MCF 10A (cell line): ENCODE results near the gene GMIP. TPM values are rescaled to one million over a fixed set of nuclear protein-coding genes. Genes with fewer than 3 reads are reported as not detected.

Source experiments
- BruUV-seq: library from RNA; stranded (reverse); fragments of 400-500 nt; replicated peaks from 2 replicates; lab custom pipeline; 2021; lab: Mats Ljungman, UMichigan
- CTCF ChIA-PET: fragments of 300-600 bp; sonication (Branson Sonifier 250); formaldehyde crosslinking; extraction: SDS; loops from one replicate; lab custom pipeline; 2021; ENCODE audit warnings: antibody characterized with exemption, inconsistent platforms; lab: Yijun Ruan, JAX
- POLR2A ChIA-PET: fragments of 300-600, 350-650 bp; sonication (Branson Sonifier 250); formaldehyde crosslinking; extraction: SDS; loops from one replicate; lab custom pipeline; 2020; ENCODE audit warnings: antibody characterized with exemption, inconsistent platforms; lab: Yijun Ruan, JAX
- DNase-seq: peaks from one replicate; pipeline ENCODE4 v3.0.0-alpha.2; 2018; ENCODE audit not compliant: unreplicated experiment
- H3K27ac Mint-ChIP-seq: one replicate; pipeline ENCODE4 v1.8.0; 2022; ENCODE audit warnings: mild to moderate bottlenecking, low read depth, mixed read lengths; ENCODE audit not compliant: unreplicated experiment
- H3K27me3 Mint-ChIP-seq: one replicate; pipeline ENCODE4 v1.8.0; 2022; ENCODE audit warnings: mixed read lengths; ENCODE audit not compliant: insufficient read depth, unreplicated experiment
- H3K36me3 Mint-ChIP-seq: one replicate; pipeline ENCODE4 v1.8.0; 2022; ENCODE audit warnings: mild to moderate bottlenecking, moderate library complexity, mixed read lengths; ENCODE audit not compliant: insufficient read depth, unreplicated experiment
- H3K4me1 Mint-ChIP-seq: one replicate; pipeline ENCODE4 v1.8.0; 2022; ENCODE audit warnings: mixed read lengths; ENCODE audit not compliant: insufficient read depth, unreplicated experiment
- H3K4me3 Mint-ChIP-seq: one replicate; pipeline ENCODE4 v1.8.0; 2022; ENCODE audit warnings: mild to moderate bottlenecking, moderate library complexity, mixed read lengths; ENCODE audit not compliant: unreplicated experiment
- H3K9me3 Mint-ChIP-seq: one replicate; pipeline ENCODE4 v1.8.0; 2022; ENCODE audit warnings: mixed read lengths; ENCODE audit not compliant: unreplicated experiment
- intact Hi-C: fragments of 100-400 bp; cut with micrococcal nuclease; formaldehyde crosslinking; loops from 2 replicates; pipeline ENCODE4 v1.14.1; 2022
- total RNA-seq: library from RNA; stranded (reverse); gene quantifications from 2 replicates; pipeline ENCODE4 v1.2.3, GENCODE V29; 2022
- TF ChIP-seq, protein P1 (sequence below): fragments of 200-600 bp; IDR thresholded peaks from one replicate; pipeline ENCODE4 v1.8.0; 2022; ENCODE audit warnings: antibody characterized with exemption, mild to moderate bottlenecking; ENCODE audit not compliant: unreplicated experiment

The GMIP gene
- total RNA-seq, 1 experiment from 2014 or later: 10.1 TPM

- intact Hi-C loops: no loop called here
- Mint-ChIP-seq H3K9me3 (no peaks in the 10 kb centered on the region), H3K27ac (no peak overlapping the region), H3K4me1 (no peaks in the 10 kb centered on the region), H3K4me3 (no peak overlapping the region), H3K36me3 (no peaks in the 10 kb centered on the region), H3K27me3 (no peaks in the 10 kb centered on the region)
- no peak for DNase-seq
- CTCF ChIA-PET: interaction anchor here (0.5 to 1.3 kb wide), 6 partner anchors 9 to 28 kb away, joined by 3 to 5 read pairs (median 4); no protein-coding TSS in a partner anchor
- TF ChIP-seq, protein P1, sequence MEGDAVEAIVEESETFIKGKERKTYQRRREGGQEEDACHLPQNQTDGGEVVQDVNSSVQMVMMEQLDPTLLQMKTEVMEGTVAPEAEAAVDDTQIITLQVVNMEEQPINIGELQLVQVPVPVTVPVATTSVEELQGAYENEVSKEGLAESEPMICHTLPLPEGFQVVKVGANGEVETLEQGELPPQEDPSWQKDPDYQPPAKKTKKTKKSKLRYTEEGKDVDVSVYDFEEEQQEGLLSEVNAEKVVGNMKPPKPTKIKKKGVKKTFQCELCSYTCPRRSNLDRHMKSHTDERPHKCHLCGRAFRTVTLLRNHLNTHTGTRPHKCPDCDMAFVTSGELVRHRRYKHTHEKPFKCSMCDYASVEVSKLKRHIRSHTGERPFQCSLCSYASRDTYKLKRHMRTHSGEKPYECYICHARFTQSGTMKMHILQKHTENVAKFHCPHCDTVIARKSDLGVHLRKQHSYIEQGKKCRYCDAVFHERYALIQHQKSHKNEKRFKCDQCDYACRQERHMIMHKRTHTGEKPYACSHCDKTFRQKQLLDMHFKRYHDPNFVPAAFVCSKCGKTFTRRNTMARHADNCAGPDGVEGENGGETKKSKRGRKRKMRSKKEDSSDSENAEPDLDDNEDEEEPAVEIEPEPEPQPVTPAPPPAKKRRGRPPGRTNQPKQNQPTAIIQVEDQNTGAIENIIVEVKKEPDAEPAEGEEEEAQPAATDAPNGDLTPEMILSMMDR: no peak
- no TSS peak for BruUV-seq
- POLR2A ChIA-PET: no interaction called here
Observed at GRCh38 chr19:19582471-19582870, 61.0 kb downstream of the GMIP start.

GRCh38 chr19:19581391-19581790 lies 62.1 kb downstream of the GMIP start:
- TF ChIP-seq, protein P1: no peak
- no peaks in the 10 kb centered on the region for H3K36me3 Mint-ChIP-seq
- H3K27me3 Mint-ChIP-seq: no peaks in the 10 kb centered on the region
- CTCF ChIA-PET: interaction anchor here (1.1 kb wide), 1 partner anchor 27 kb away, joined by 4 read pairs; no protein-coding TSS in a partner anchor
- H3K4me3 Mint-ChIP-seq: no peak overlapping the region
- intact Hi-C loops: no loop called here
- H3K4me1 Mint-ChIP-seq: no peaks in the 10 kb centered on the region
- DNase-seq: no peak
- POLR2A ChIA-PET: no interaction called here
- no peak overlapping the region for H3K27ac Mint-ChIP-seq
- no peaks in the 10 kb centered on the region for H3K9me3 Mint-ChIP-seq
- BruUV-seq: no TSS peak

DNA sequence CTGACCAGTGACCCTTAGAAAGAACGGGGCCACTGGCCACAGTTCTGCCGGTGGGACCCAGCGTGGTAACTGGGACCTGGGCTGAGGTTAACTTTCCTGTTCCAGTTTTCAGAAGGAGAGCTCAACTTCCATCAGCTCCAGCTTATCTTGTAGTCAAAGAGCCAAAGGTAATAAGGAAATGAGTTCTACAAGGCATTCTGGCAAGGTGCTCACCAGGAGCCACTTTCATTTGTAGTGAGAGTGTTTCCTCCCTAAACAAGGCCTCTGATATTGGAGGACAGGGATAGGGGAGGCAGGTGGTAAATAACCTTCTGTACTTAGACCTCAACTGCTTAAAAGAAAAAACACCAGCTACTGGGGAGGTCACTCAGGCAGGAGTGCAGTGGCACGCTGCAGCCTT lies 63.0 kb downstream of the GMIP start:
- DNase-seq: no peak
- TF ChIP-seq, protein P1: no peak
- no peak overlapping the region for H3K4me3 Mint-ChIP-seq
- H3K27me3 Mint-ChIP-seq: no peaks in the 10 kb centered on the region
- CTCF ChIA-PET: interaction anchor here (1.3 kb wide), 3 partner anchors 25 to 59 kb away, joined by 3 to 8 read pairs (median 3); no protein-coding TSS in a partner anchor
- no peaks in the 10 kb centered on the region for H3K4me1 Mint-ChIP-seq
- no TSS peak for BruUV-seq
- no peaks in the 10 kb centered on the region for H3K9me3 Mint-ChIP-seq
- no peak overlapping the region for H3K27ac Mint-ChIP-seq
- H3K36me3 Mint-ChIP-seq: no peaks in the 10 kb centered on the region
- POLR2A ChIA-PET: no interaction called here
- intact Hi-C loops: no loop called here

- Mint-ChIP-seq H3K4me1 (no peaks in the 10 kb centered on the region), H3K9me3 (no peaks in the 10 kb centered on the region), H3K4me3 (no peak overlapping the region), H3K36me3 (no peaks in the 10 kb centered on the region), H3K27me3 (no peaks in the 10 kb centered on the region), H3K27ac (no peak overlapping the region)
- DNase-seq: no peak
- TF ChIP-seq, protein P1: no peak
- intact Hi-C loops: no loop called here
- ChIA-PET POLR2A (interaction anchor here (0.6 kb wide), 1 partner anchor 64 kb away, joined by 3 read pairs; no protein-coding TSS in a partner anchor), CTCF (interaction anchor here (1.0 to 1.3 kb wide), 4 partner anchors 25 to 64 kb away, joined by 3 to 8 read pairs (median 4); partner anchors contain the start of gene GMIP)
- no TSS peak for BruUV-seq
Observed at GRCh38 chr19:19579533-19580361, 63.7 kb downstream of the GMIP start.
